RWPE2 (cell line): ENCODE data around the gene SCP2D1.

ENCODE experiments used
- ATAC-seq: fragments of 200-7000 bp; cut with Tn5 transposase; 3 replicates; pipeline ENCODE4 v1.9.1; 2021; ENCODE audit warnings: low read depth
- DNase-seq: peaks from one replicate; pipeline ENCODE4 v3.0.0-alpha.2; 2020; ENCODE audit warnings: low spot score
- H3K27ac ChIP-seq: fragments of 450-650 bp; 2 replicates; pipeline ENCODE4 v1.5.1; 2017; ENCODE audit warnings: mild to moderate bottlenecking; ENCODE audit not compliant: poor library complexity, severe bottlenecking
- H3K27me3 ChIP-seq: fragments of 250-450 bp; sonication (Bioruptor Pico); 2 replicates; pipeline ENCODE4 v1.5.1; 2021; ENCODE audit warnings: mild to moderate bottlenecking, moderate library complexity; ENCODE audit not compliant: insufficient read depth, poor library complexity, severe bottlenecking
- H3K36me3 ChIP-seq: fragments of 250-450 bp; sonication (Bioruptor Pico); 2 replicates; pipeline ENCODE4 v1.5.1; 2020; ENCODE audit warnings: low read depth, mild to moderate bottlenecking, moderate library complexity
- H3K4me1 ChIP-seq: fragments of 250-450 bp; sonication (Bioruptor Pico); 2 replicates; pipeline ENCODE4 v1.5.1; 2021; ENCODE audit warnings: mild to moderate bottlenecking, moderate library complexity; ENCODE audit not compliant: insufficient read depth, poor library complexity, severe bottlenecking
- H3K4me3 ChIP-seq: fragments of 250-450 bp; sonication (Bioruptor Pico); 2 replicates; pipeline ENCODE4 v1.5.1; 2021; ENCODE audit warnings: mild to moderate bottlenecking, moderate library complexity; ENCODE audit not compliant: severe bottlenecking
- H3K9me3 ChIP-seq: fragments of 250-450 bp; sonication (Bioruptor Pico); 2 replicates; pipeline ENCODE4 v1.5.1; 2021; ENCODE audit warnings: mild to moderate bottlenecking, moderate library complexity; ENCODE audit not compliant: severe bottlenecking
- TF ChIP-seq, protein P1 (sequence below): fragments of 450-650 bp; IDR thresholded peaks from one replicate; pipeline ENCODE4 v1.5.1; 2017; ENCODE audit warnings: mild to moderate bottlenecking, moderate library complexity; ENCODE audit not compliant: poor library complexity, severe bottlenecking

Gene SCP2D1

DNA sequence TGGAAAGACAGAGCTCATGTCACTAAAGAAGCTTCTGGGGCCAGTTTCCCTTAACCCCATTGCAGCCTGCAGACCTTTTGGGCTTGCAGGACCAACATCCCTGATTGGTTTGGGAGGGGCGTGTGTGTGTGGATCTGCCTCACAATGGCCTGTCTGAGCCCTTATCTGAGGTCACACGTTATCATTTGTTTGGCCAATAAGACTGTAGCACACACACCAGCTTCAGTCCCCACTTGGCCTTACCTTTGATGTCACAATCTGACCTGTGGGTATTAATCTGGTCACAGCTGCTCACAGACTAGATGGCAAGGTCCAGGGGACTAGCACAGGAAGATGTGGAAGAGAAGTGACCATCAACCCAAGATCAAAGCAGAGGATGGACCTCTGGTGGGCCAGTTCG is at the start of gene SCP2D1:
Gene SCP2D1 (plus strand): TSS at position 301 of the 400 bp plus-strand sequence. CDS start 33 bp downstream, at position 334.
- TF ChIP-seq, protein P1, sequence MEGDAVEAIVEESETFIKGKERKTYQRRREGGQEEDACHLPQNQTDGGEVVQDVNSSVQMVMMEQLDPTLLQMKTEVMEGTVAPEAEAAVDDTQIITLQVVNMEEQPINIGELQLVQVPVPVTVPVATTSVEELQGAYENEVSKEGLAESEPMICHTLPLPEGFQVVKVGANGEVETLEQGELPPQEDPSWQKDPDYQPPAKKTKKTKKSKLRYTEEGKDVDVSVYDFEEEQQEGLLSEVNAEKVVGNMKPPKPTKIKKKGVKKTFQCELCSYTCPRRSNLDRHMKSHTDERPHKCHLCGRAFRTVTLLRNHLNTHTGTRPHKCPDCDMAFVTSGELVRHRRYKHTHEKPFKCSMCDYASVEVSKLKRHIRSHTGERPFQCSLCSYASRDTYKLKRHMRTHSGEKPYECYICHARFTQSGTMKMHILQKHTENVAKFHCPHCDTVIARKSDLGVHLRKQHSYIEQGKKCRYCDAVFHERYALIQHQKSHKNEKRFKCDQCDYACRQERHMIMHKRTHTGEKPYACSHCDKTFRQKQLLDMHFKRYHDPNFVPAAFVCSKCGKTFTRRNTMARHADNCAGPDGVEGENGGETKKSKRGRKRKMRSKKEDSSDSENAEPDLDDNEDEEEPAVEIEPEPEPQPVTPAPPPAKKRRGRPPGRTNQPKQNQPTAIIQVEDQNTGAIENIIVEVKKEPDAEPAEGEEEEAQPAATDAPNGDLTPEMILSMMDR, result no peak
- ATAC-seq, result no peak
- Histone ChIP-seq H3K36me3 (no peaks in the 10 kb centered on the region), H3K27ac (no peak within 1 kb of the TSS), H3K4me1 (no peaks in the 10 kb centered on the region), H3K27me3 (no peaks in the 10 kb centered on the region), H3K9me3 (no peaks in the 10 kb centered on the region), H3K4me3 (no peak within 1 kb of the TSS)
- DNase-seq, result no peak

DNA sequence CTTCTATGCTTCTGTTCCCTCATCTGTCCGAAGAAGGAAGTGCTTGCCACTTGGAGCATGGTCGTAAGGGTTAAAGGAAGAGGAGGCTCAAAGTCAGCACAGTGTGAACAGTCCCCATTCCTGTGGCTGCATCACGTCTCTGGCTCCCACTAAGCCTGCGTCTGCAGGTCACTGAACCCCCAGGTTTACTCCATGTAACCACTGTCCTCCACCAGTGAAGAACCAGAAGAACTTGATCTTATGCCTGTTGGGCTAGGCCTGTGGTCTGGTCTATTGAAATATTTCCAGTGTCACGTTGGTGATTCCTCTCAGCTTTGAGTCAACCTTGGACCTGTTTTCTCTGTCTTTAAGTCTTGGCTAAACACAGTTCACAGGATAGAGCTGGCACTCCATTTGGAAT is 45.9 kb upstream of the SCP2D1 start:
- TF ChIP-seq, protein P1, result no peak
- Histone ChIP-seq H3K4me3 (no peak overlapping the region), H3K9me3 (no peaks in the 10 kb centered on the region), H3K27me3 (peaks cover 5% of the 10 kb centered on the region), H3K4me1 (no peaks in the 10 kb centered on the region), H3K27ac (no peak overlapping the region), H3K36me3 (0 out of 2 replicates have a peak, but pooled peaks cover 3% of the 10 kb centered on the region)
- ATAC-seq (peak; percentile 12; the same call in 1 of the 3 replicates), DNase-seq (no peak)

DNA sequence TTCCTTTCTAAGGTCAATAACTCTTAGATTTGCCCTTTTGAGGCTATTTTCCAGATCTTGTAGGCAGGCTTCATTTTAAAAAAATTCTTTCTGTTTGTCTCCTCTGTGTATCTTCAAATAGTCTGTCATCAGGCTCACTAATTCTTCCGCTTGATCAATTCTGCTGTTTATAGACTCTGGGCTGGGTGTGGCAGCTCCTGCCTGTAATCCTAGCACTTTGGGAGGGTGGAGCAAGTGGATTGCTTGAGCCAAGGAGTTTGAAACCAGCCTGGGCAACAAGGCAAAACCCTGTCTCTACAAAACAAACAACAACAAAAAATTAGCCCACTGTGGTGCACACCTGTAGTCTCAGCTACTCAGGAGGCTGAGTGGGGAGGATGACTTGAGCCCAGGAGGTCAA is 40.0 kb upstream of the SCP2D1 start:
- ATAC-seq, result no peak
- no peak overlapping the region for H3K4me3 ChIP-seq
- TF ChIP-seq, protein P1, result no peak
- no peaks in the 10 kb centered on the region for H3K9me3 ChIP-seq
- H3K27me3 ChIP-seq, result peaks cover 5% of the 10 kb centered on the region
- H3K27ac ChIP-seq, result no peak overlapping the region
- no peak for DNase-seq
- no peaks in the 10 kb centered on the region for H3K4me1 ChIP-seq
- no peaks in the 10 kb centered on the region for H3K36me3 ChIP-seq

DNA sequence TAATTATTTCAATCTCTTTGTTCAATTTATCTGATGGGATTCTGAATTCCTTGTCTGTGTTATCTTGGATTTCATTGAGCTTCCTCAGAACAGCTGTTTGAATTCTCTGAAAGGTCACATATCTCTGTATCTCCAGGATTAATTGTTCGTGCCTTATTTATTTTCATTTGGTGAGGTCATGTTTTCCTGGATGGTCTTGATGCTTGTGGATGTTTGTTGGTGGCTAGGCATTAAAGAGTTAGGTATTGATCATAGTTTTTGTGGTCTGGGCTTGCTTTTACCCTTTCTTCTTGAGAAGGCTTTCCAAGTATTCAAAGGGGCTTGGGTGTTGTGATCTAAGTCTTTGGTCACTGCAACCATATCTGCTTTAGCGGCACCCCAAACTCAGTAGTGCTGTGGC is 39.4 kb upstream of the SCP2D1 start:
- ATAC-seq (no peak), DNase-seq (no peak)
- Histone ChIP-seq H3K4me1 (no peaks in the 10 kb centered on the region), H3K27ac (no peak overlapping the region), H3K4me3 (no peak overlapping the region), H3K36me3 (no peaks in the 10 kb centered on the region), H3K9me3 (no peaks in the 10 kb centered on the region), H3K27me3 (peaks cover 5% of the 10 kb centered on the region)
- TF ChIP-seq, protein P1, result no peak

DNA sequence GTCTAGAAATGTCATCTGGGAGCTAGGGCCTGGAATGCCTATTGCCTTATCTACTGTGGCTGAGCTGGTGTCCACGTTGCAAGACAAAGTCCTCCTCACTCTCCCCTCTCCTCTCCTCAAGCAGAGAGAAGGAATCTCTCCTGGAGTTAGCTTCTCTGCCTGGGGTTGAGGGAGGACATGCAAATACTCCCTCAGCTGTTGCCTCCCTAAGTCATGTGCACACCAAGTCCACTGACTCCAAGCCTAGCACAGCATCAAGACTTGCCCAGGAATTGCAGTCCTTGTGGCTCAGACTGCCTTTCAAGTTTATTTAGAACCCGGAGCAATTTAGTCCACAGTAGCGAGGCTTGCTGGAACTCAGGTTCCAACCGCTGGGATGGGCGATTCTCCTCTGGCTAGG is 38.0 kb upstream of the SCP2D1 start:
- no peaks in the 10 kb centered on the region for H3K9me3 ChIP-seq
- ATAC-seq, result no peak
- H3K4me1 ChIP-seq, result no peaks in the 10 kb centered on the region
- H3K27me3 ChIP-seq, result peaks cover 5% of the 10 kb centered on the region
- TF ChIP-seq, protein P1, result no peak
- no peak overlapping the region for H3K27ac ChIP-seq
- no peak overlapping the region for H3K4me3 ChIP-seq
- DNase-seq, result no peak
- no peaks in the 10 kb centered on the region for H3K36me3 ChIP-seq
